WTC11 (cell line): ENCODE data around the gene CYP4F22. TPM values are rescaled to one million over a fixed set of nuclear protein-coding genes. Genes with fewer than 3 reads are reported as not detected.

Experiments
- ATAC-seq: fragments of 200-7000 bp; cut with Tn5 transposase; 2 replicates; pipeline ENCODE4 v1.10.0; 2021; ENCODE audit warnings: mild to moderate bottlenecking, moderate library complexity
- CTCF ChIA-PET: fragments of 300-600 bp; sonication (Branson Sonifier 250); formaldehyde crosslinking; loops from one replicate; lab custom pipeline; 2021; ENCODE audit warnings: antibody characterized with exemption; lab: Charles Lee
- POLR2A ChIA-PET: fragments of 350-600 bp; sonication (Branson Sonifier 250); formaldehyde crosslinking; loops from one replicate; lab custom pipeline; 2021; ENCODE audit warnings: antibody characterized with exemption; lab: Charles Lee
- DNase-seq: peaks from one replicate; pipeline ENCODE4 v3.0.0; 2021; ENCODE audit warnings: low spot score
- H3K27ac Mint-ChIP-seq: 2 replicates; pipeline ENCODE4 v1.8.0; 2021; ENCODE audit warnings: mixed read lengths
- H3K27me3 Mint-ChIP-seq: 2 replicates; pipeline ENCODE4 v1.8.0; 2021; ENCODE audit warnings: low read depth, mild to moderate bottlenecking, moderate library complexity, mixed read lengths
- H3K36me3 Mint-ChIP-seq: 2 replicates; pipeline ENCODE4 v1.8.0; 2021; ENCODE audit warnings: mixed read lengths
- H3K4me1 Mint-ChIP-seq: 2 replicates; pipeline ENCODE4 v1.8.0; 2022; ENCODE audit warnings: mixed read lengths
- H3K4me3 Mint-ChIP-seq: 2 replicates; pipeline ENCODE4 v1.8.0; 2021; ENCODE audit warnings: mild to moderate bottlenecking, moderate library complexity, mixed read lengths
- H3K9me3 Mint-ChIP-seq: 2 replicates; pipeline ENCODE4 v1.8.0; 2021; ENCODE audit warnings: mixed read lengths
- ATF2 ChIP-seq: sonication (generic); formaldehyde crosslinking; IDR thresholded peaks from 2 replicates; pipeline ENCODE4 v1.8.1; 2022; ENCODE audit warnings: low read depth, missing genetic modification reagents, borderline replicate concordance
- CDX4 ChIP-seq: fragments of 250-450 bp; sonication (Bioruptor Pico); IDR thresholded peaks from 2 replicates; pipeline ENCODE4 v1.9.0; 2021; ENCODE audit warnings: moderate library complexity, mild to moderate bottlenecking, inconsistent platforms, borderline replicate concordance
- CREB1 ChIP-seq: sonication (generic); formaldehyde crosslinking; IDR thresholded peaks from 2 replicates; pipeline ENCODE4 v1.8.0; 2023; ENCODE audit warnings: mild to moderate bottlenecking, missing genetic modification reagents
- E2F5 ChIP-seq: sonication (generic); formaldehyde crosslinking; IDR thresholded peaks from 2 replicates; pipeline ENCODE4 v1.8.1; 2022; ENCODE audit warnings: mild to moderate bottlenecking, moderate library complexity, missing genetic modification reagents
- ELF4 ChIP-seq: sonication (generic); formaldehyde crosslinking; IDR thresholded peaks from 2 replicates; pipeline ENCODE4 v1.8.1; 2022; ENCODE audit warnings: low read depth, mild to moderate bottlenecking, moderate library complexity, missing genetic modification reagents
- EMX1 ChIP-seq: fragments of 250-450 bp; sonication (Bioruptor Pico); IDR thresholded peaks from 2 replicates; pipeline ENCODE4 v1.8.0; 2021; ENCODE audit warnings: mild to moderate bottlenecking
- ETV6 ChIP-seq: sonication (generic); formaldehyde crosslinking; IDR thresholded peaks from 2 replicates; pipeline ENCODE4 v1.8.1; 2022; ENCODE audit warnings: mild to moderate bottlenecking, missing genetic modification reagents
- FOXP1 ChIP-seq: sonication (generic); formaldehyde crosslinking; IDR thresholded peaks from 2 replicates; pipeline ENCODE4 v1.8.0; 2022; ENCODE audit warnings: missing genetic modification reagents, mild to moderate bottlenecking, moderate library complexity, borderline replicate concordance
- GABPB1 ChIP-seq: sonication (generic); formaldehyde crosslinking; IDR thresholded peaks from 2 replicates; pipeline ENCODE4 v1.8.1; 2023; ENCODE audit warnings: mild to moderate bottlenecking, missing genetic modification reagents
- GRHL2 ChIP-seq: fragments of 250-450 bp; sonication (Bioruptor Pico); IDR thresholded peaks from 2 replicates; pipeline ENCODE4 v1.8.0; 2022; ENCODE audit warnings: mild to moderate bottlenecking, moderate library complexity; ENCODE audit not compliant: insufficient replicate concordance, severe bottlenecking
- IRF2 ChIP-seq: sonication (generic); formaldehyde crosslinking; IDR thresholded peaks from 2 replicates; pipeline ENCODE4 v1.8.0; 2022; ENCODE audit warnings: low read depth, missing genetic modification reagents, borderline replicate concordance
- MYBL2 ChIP-seq: sonication (generic); formaldehyde crosslinking; IDR thresholded peaks from 2 replicates; pipeline ENCODE4 v1.8.1; 2023; ENCODE audit warnings: mild to moderate bottlenecking, moderate library complexity, missing genetic modification reagents
- NR1H2 ChIP-seq: sonication (generic); formaldehyde crosslinking; IDR thresholded peaks from 2 replicates; pipeline ENCODE4 v1.9.0; 2021; ENCODE audit warnings: mild to moderate bottlenecking, moderate library complexity, missing genetic modification reagents
- NR2C2 ChIP-seq: sonication (generic); formaldehyde crosslinking; IDR thresholded peaks from 2 replicates; pipeline ENCODE4 v1.8.0; 2022; ENCODE audit warnings: mild to moderate bottlenecking, missing genetic modification reagents
- PRRX2 ChIP-seq: fragments of 250-450 bp; sonication (Bioruptor Pico); IDR thresholded peaks from 2 replicates; pipeline ENCODE4 v1.8.0; 2021; ENCODE audit warnings: mild to moderate bottlenecking
- RELA ChIP-seq: sonication (generic); formaldehyde crosslinking; IDR thresholded peaks from 2 replicates; pipeline ENCODE4 v1.8.1; 2022; ENCODE audit warnings: missing genetic modification reagents, mild to moderate bottlenecking, borderline replicate concordance
- SMAD3 ChIP-seq: sonication (generic); formaldehyde crosslinking; IDR thresholded peaks from 2 replicates; pipeline ENCODE4 v1.8.0; 2022; ENCODE audit warnings: missing genetic modification reagents, mild to moderate bottlenecking, borderline replicate concordance
- SMAD4 ChIP-seq: sonication (generic); formaldehyde crosslinking; IDR thresholded peaks from 2 replicates; pipeline ENCODE4 v1.8.0; 2022; ENCODE audit warnings: mild to moderate bottlenecking, missing genetic modification reagents
- SOX15 ChIP-seq: fragments of 250-450 bp; sonication (Bioruptor Pico); IDR thresholded peaks from 2 replicates; pipeline ENCODE4 v1.9.0; 2021; ENCODE audit warnings: mild to moderate bottlenecking
- TEAD1 ChIP-seq: sonication (generic); formaldehyde crosslinking; IDR thresholded peaks from 2 replicates; pipeline ENCODE4 v1.8.0; 2022; ENCODE audit warnings: mild to moderate bottlenecking, missing genetic modification reagents
- TP53 ChIP-seq: sonication (generic); formaldehyde crosslinking; IDR thresholded peaks from 2 replicates; pipeline ENCODE4 v1.8.1; 2023; ENCODE audit warnings: mild to moderate bottlenecking, missing genetic modification reagents
- USF1 ChIP-seq: sonication (generic); formaldehyde crosslinking; IDR thresholded peaks from 2 replicates; pipeline ENCODE4 v1.8.0; 2022; ENCODE audit warnings: mild to moderate bottlenecking, missing genetic modification reagents
- ZNF121 ChIP-seq: sonication (generic); formaldehyde crosslinking; IDR thresholded peaks from 2 replicates; pipeline ENCODE4 v1.8.0; 2023; ENCODE audit warnings: missing genetic modification reagents
- ZNF232 ChIP-seq: sonication (generic); formaldehyde crosslinking; IDR thresholded peaks from 2 replicates; pipeline ENCODE4 v1.8.0; 2022; ENCODE audit warnings: mild to moderate bottlenecking, missing genetic modification reagents
- ZNF263 ChIP-seq: sonication (generic); formaldehyde crosslinking; IDR thresholded peaks from 2 replicates; pipeline ENCODE4 v1.8.1; 2022; ENCODE audit warnings: low read depth, mild to moderate bottlenecking, moderate library complexity, missing genetic modification reagents
- ZNF317 ChIP-seq: sonication (generic); formaldehyde crosslinking; IDR thresholded peaks from 2 replicates; pipeline ENCODE4 v1.8.1; 2023; ENCODE audit warnings: low read depth, mild to moderate bottlenecking, moderate library complexity, missing genetic modification reagents, borderline replicate concordance
- total RNA-seq: library from RNA; stranded (reverse); gene quantifications from 3 replicates; pipeline ENCODE4 v1.2.3, GENCODE V29; 2021
- TF ChIP-seq, protein P1 (sequence below): sonication (generic); formaldehyde crosslinking; IDR thresholded peaks from 2 replicates; pipeline ENCODE4 v1.8.1; 2023; ENCODE audit warnings: mild to moderate bottlenecking, missing genetic modification reagents, moderate library complexity
- TF ChIP-seq, protein P2 (sequence below): sonication (generic); formaldehyde crosslinking; IDR thresholded peaks from 2 replicates; pipeline ENCODE4 v1.8.0; 2022; ENCODE audit warnings: mild to moderate bottlenecking, missing genetic modification reagents

CYP4F22 gene
- total RNA-seq, 1 experiment from 2014 or later = 1.2 TPM

DNA sequence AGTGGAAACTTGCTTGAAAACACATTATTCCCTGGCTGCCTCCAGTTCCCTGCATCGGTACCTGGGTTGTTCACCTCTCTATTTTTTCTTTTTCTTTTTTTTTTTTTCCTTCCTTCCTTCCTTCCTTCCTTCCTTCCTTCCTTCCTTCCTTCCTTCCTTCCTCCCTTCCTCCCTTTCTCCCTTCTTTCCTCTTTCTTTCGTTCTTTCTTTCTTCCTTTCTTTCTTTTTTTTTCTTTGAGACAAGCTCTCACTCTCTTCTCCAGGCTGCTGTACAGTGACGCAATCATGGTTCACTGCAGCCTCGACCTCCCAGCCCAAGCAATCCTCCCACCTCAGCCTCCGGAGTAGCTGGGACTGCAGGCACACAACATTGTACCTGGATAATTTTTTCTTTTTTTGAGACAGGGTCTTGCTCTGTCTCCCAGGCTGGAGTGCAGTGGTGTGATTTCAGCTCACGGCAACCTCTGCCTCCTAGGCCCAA, 40.6 kb upstream of the CYP4F22 start:
- no peak for TF ChIP-seq TP53 (CRISPR knock-in tag)
- TF ChIP-seq MYBL2 (CRISPR knock-in tag) = no peak
- TF ChIP-seq CREB1 (CRISPR knock-in tag) = no peak
- TF ChIP-seq RELA (CRISPR knock-in tag) = no peak
- TF ChIP-seq NR2C2 = no peak
- no peak for TF ChIP-seq GABPB1 (CRISPR knock-in tag)
- no peak for TF ChIP-seq GRHL2 (CRISPR knock-in tag)
- no peak for TF ChIP-seq TEAD1 (CRISPR knock-in tag)
- no peak for TF ChIP-seq ELF4 (CRISPR knock-in tag)
- no peak for TF ChIP-seq ZNF263 (CRISPR knock-in tag)
- TF ChIP-seq EMX1 = no peak
- no peak for TF ChIP-seq ZNF317 (CRISPR knock-in tag)
- no peak for TF ChIP-seq PRRX2
- TF ChIP-seq SMAD3 (CRISPR knock-in tag) = no peak
- TF ChIP-seq, protein P1, sequence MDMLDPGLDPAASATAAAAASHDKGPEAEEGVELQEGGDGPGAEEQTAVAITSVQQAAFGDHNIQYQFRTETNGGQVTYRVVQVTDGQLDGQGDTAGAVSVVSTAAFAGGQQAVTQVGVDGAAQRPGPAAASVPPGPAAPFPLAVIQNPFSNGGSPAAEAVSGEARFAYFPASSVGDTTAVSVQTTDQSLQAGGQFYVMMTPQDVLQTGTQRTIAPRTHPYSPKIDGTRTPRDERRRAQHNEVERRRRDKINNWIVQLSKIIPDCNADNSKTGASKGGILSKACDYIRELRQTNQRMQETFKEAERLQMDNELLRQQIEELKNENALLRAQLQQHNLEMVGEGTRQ (CRISPR knock-in tag) = no peak
- TF ChIP-seq SMAD4 (CRISPR knock-in tag) = no peak
- no peak for TF ChIP-seq E2F5 (CRISPR knock-in tag)
- H3K4me1 Mint-ChIP-seq = peaks cover 9% of the 10 kb centered on the region
- ChIA-PET CTCF (interaction anchor here (0.6 to 2.4 kb wide), 8 partner anchors 48 to 714 kb away, joined by 3 to 9 read pairs (median 4); partner anchors contain the start of gene AKAP8L), POLR2A (interaction anchor here (0.6 to 0.9 kb wide), 3 partner anchors 11 to 898 kb away, joined by 3 to 6 read pairs (median 4); no protein-coding TSS in a partner anchor)
- peaks cover 2% of the 10 kb centered on the region; the same call in 1 of the 2 replicates for H3K9me3 Mint-ChIP-seq
- H3K4me3 Mint-ChIP-seq = no peak overlapping the region
- ATAC-seq (no peak), DNase-seq (no peak)
- H3K36me3 Mint-ChIP-seq = no peaks in the 10 kb centered on the region
- H3K27me3 Mint-ChIP-seq = peaks cover 64% of the 10 kb centered on the region
- no peak overlapping the region for H3K27ac Mint-ChIP-seq

GRCh38 chr19:15468675-15469512, 39.4 kb upstream of the CYP4F22 start:
- Mint-ChIP-seq H3K27ac (no peak overlapping the region), H3K4me1 (peaks cover 9% of the 10 kb centered on the region), H3K4me3 (peak overlapping the region; percentile 75), H3K27me3 (peaks cover 67% of the 10 kb centered on the region), H3K36me3 (no peaks in the 10 kb centered on the region), H3K9me3 (peaks cover 8% of the 10 kb centered on the region)
- no peak for ATAC-seq
- ChIA-PET CTCF (interaction anchor here (0.6 to 2.4 kb wide), 9 partner anchors 8 to 87 kb away, joined by 3 to 9 read pairs (median 3); partner anchors contain the start of gene AKAP8L), POLR2A (interaction anchor here (0.9 kb wide), 1 partner anchor 12 kb away, joined by 3 read pairs; no protein-coding TSS in a partner anchor)
- no peak for DNase-seq
- TF ChIP-seq IRF2 (no peak), ATF2 (CRISPR knock-in tag) (no peak), ZNF121 (CRISPR knock-in tag) (no peak), RELA (CRISPR knock-in tag) (no peak), ETV6 (CRISPR knock-in tag) (no peak), SOX15 (no peak), CDX4 (CRISPR knock-in tag) (no peak), ZNF263 (CRISPR knock-in tag) (no peak), ZNF232 (CRISPR knock-in tag) (no peak), USF1 (CRISPR knock-in tag) (no peak), ELF4 (CRISPR knock-in tag) (no peak), NR1H2 (CRISPR knock-in tag) (no peak), FOXP1 (CRISPR knock-in tag) (no peak)
- TF ChIP-seq, protein P2, sequence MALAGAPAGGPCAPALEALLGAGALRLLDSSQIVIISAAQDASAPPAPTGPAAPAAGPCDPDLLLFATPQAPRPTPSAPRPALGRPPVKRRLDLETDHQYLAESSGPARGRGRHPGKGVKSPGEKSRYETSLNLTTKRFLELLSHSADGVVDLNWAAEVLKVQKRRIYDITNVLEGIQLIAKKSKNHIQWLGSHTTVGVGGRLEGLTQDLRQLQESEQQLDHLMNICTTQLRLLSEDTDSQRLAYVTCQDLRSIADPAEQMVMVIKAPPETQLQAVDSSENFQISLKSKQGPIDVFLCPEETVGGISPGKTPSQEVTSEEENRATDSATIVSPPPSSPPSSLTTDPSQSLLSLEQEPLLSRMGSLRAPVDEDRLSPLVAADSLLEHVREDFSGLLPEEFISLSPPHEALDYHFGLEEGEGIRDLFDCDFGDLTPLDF (CRISPR knock-in tag) = no peak
